ENCODE results near the gene GSTCD. TPM values are rescaled to one million over a fixed set of nuclear protein-coding genes. Genes with fewer than 3 reads are reported as not detected.

Gene GSTCD
- total RNA-seq, 1 experiment from 2014 or later, result 22.5 TPM

DNA sequence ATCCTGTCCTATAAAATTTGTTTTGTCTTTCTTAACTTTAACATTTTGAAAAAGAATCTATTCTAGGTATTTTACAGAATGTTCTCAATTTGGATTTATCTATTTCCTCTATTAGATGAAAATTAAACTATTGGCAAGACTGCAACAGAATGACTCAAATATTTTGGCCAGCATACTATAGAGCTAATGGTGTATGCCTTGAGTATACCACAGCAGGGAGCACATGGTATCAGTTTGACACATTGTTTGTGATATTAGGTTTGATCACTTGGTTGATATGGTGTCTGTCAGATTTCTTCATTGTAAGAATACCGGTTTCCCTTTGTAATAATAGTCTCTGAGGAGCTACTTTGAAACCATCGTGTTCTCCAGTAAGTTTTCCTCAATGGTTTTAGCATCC lies 98.9 kb downstream of the GSTCD start:
- no peaks in the 10 kb centered on the region for H4K20me1 ChIP-seq (ENCODE audit: insufficient read depth)
- no TSS peak for BruUV-seq (replicated peaks)
- no peak overlapping the region for H3K9ac ChIP-seq (ENCODE audit: low read length)
- TF ChIP-seq EZH2phosphoT487 (IDR thresholded peaks at IDR 0.05; ENCODE audit: borderline replicate concordance), result no peak
- no peaks in the 10 kb centered on the region for H3K27me3 ChIP-seq (ENCODE audit: insufficient read depth, low read length)
- ATAC-seq, result no peak
- no peak for DNase-seq (ENCODE audit: low read depth, low spot score)
- no peaks in the 10 kb centered on the region for H3K36me3 ChIP-seq (ENCODE audit: control insufficient read depth in 1 of 2, insufficient read depth in 2 of 2, low read length in 2 of 2)
- no peaks in the 10 kb centered on the region for H3K9me2 ChIP-seq (ENCODE audit: insufficient read depth)
- H3K4me1 ChIP-seq (ENCODE audit: control insufficient read depth in 1 of 2, insufficient read depth in 2 of 2, low read length in 2 of 2), result no peaks in the 10 kb centered on the region
- H3K4me3 ChIP-seq (replicated peaks in 1 of 2; ENCODE audit: low read depth in 1 of 2, low read length in 2 of 2), result no peak overlapping the region
- intact Hi-C loops (cut with micrococcal nuclease), result no loop called here
- ChIA-PET CTCF (no interaction called here), RAD21 (ENCODE audit: low non-redundant PET in 1 of 2, low total read pairs in 2 of 2, uncharacterized antibody in 2 of 2, unreplicated experiment in 2 of 2) (no interaction called here), POLR2A (no interaction called here)
- H3K27ac ChIP-seq (ENCODE audit: low read depth, low read length), result no peak overlapping the region
- H3K4me2 ChIP-seq (ENCODE audit: low read length), result no peak overlapping the region
- H2AFZ ChIP-seq (ENCODE audit: low read depth, low read length, poor library complexity, severe bottlenecking), result no peak overlapping the region
- H3K79me2 ChIP-seq (ENCODE audit: insufficient read depth, low read length), result no peaks in the 10 kb centered on the region
- no peaks in the 10 kb centered on the region for H3K9me3 ChIP-seq (ENCODE audit: control insufficient read depth in 1 of 2, insufficient read depth in 1 of 2, low read depth in 1 of 2, low read length in 2 of 2)

DNA sequence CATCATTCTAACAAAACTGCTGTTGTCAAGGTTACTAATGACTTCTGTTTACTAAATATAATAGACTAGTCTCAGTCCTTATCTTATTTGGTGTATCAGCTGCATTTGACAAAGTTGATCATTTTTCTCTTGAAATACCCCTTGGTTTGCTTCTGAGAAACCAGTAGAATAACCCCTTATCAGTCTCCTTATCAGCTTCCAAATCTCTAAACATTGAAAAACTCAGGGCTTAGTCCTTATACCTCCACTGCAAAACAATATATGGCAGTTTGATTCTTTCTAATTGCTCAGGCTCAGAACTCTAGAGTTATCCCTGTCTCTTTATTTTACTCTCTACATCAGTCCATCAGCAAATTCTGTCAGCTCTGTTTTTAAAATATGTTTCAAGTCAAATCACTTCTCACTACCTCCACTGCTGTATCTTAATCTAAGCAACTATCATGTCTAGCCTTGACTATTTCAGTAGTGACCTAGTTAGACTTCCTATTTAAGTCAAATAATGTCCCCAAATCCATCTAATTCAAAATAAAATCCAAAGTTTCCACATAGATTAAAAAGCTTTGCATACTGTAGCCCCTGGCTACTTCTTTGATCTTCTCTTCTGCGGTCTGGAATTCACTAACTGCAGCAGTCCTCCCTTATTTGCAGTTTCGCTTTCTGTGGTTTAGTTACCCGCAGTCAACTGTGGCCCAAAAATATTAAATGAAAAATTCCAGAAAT lies 99.6 kb downstream of the GSTCD start:
- DNase-seq (ENCODE audit: low read depth, low spot score), result no peak
- POLR2A ChIA-PET, result interaction anchor here (0.8 kb wide), 1 partner anchor 93 kb away, joined by 3 read pairs; no protein-coding TSS in a partner anchor
- no peak for TF ChIP-seq EGR1 (IDR thresholded peaks at IDR 0.05; ENCODE audit: low read depth)
- no peak for TF ChIP-seq EZH2 (IDR thresholded peaks at IDR 0.05)
- TF ChIP-seq CBX3 (IDR thresholded peaks at IDR 0.05; ENCODE audit: low read depth), result no peak
- no peak for TF ChIP-seq JUND (IDR thresholded peaks at IDR 0.05)
- TF ChIP-seq ZFX (IDR thresholded peaks at IDR 0.05), result no peak
- TF ChIP-seq POLR2AphosphoS5 (IDR thresholded peaks at IDR 0.05; ENCODE audit: low read depth, low read length), result no peak
- no peak for TF ChIP-seq ZNF274 (IDR thresholded peaks at IDR 0.05; ENCODE audit: low read depth, low read length)
- TF ChIP-seq RAD21 (IDR thresholded peaks at IDR 0.05; ENCODE audit: low read depth), result no peak
- TF ChIP-seq, protein P1, sequence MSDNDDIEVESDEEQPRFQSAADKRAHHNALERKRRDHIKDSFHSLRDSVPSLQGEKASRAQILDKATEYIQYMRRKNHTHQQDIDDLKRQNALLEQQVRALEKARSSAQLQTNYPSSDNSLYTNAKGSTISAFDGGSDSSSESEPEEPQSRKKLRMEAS (IDR thresholded peaks at IDR 0.05), result no peak
- TF ChIP-seq, protein P2, sequence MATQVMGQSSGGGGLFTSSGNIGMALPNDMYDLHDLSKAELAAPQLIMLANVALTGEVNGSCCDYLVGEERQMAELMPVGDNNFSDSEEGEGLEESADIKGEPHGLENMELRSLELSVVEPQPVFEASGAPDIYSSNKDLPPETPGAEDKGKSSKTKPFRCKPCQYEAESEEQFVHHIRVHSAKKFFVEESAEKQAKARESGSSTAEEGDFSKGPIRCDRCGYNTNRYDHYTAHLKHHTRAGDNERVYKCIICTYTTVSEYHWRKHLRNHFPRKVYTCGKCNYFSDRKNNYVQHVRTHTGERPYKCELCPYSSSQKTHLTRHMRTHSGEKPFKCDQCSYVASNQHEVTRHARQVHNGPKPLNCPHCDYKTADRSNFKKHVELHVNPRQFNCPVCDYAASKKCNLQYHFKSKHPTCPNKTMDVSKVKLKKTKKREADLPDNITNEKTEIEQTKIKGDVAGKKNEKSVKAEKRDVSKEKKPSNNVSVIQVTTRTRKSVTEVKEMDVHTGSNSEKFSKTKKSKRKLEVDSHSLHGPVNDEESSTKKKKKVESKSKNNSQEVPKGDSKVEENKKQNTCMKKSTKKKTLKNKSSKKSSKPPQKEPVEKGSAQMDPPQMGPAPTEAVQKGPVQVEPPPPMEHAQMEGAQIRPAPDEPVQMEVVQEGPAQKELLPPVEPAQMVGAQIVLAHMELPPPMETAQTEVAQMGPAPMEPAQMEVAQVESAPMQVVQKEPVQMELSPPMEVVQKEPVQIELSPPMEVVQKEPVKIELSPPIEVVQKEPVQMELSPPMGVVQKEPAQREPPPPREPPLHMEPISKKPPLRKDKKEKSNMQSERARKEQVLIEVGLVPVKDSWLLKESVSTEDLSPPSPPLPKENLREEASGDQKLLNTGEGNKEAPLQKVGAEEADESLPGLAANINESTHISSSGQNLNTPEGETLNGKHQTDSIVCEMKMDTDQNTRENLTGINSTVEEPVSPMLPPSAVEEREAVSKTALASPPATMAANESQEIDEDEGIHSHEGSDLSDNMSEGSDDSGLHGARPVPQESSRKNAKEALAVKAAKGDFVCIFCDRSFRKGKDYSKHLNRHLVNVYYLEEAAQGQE (IDR thresholded peaks at IDR 0.05; ENCODE audit: low read depth), result no peak
- TF ChIP-seq POLR2A (IDR thresholded peaks at IDR 0.05; ENCODE audit: borderline replicate concordance, extremely low read depth, insufficient read depth, insufficient read length), result no peak
- no peak for TF ChIP-seq YY1 (IDR thresholded peaks at IDR 0.05; ENCODE audit: extremely low read depth, insufficient replicate concordance, low read depth, low read length)
- no peak for TF ChIP-seq CEBPB (IDR thresholded peaks at IDR 0.05; ENCODE audit: low read depth)
- no peak for TF ChIP-seq SRF (IDR thresholded peaks at IDR 0.05; ENCODE audit: low read depth)
- TF ChIP-seq, protein P3, sequence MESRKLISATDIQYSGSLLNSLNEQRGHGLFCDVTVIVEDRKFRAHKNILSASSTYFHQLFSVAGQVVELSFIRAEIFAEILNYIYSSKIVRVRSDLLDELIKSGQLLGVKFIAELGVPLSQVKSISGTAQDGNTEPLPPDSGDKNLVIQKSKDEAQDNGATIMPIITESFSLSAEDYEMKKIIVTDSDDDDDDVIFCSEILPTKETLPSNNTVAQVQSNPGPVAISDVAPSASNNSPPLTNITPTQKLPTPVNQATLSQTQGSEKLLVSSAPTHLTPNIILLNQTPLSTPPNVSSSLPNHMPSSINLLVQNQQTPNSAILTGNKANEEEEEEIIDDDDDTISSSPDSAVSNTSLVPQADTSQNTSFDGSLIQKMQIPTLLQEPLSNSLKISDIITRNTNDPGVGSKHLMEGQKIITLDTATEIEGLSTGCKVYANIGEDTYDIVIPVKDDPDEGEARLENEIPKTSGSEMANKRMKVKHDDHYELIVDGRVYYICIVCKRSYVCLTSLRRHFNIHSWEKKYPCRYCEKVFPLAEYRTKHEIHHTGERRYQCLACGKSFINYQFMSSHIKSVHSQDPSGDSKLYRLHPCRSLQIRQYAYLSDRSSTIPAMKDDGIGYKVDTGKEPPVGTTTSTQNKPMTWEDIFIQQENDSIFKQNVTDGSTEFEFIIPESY (IDR thresholded peaks at IDR 0.05; ENCODE audit: extremely low read depth, insufficient replicate concordance, low read length), result no peak
- TF ChIP-seq SIN3A (IDR thresholded peaks at IDR 0.05; ENCODE audit: low read depth), result no peak

More for the DNA sequence above, 99.6 kb downstream of the GSTCD start:
- H3K9me3 ChIP-seq (ENCODE audit: control insufficient read depth in 1 of 2, insufficient read depth in 1 of 2, low read depth in 1 of 2, low read length in 2 of 2), result no peaks in the 10 kb centered on the region
- no peaks in the 10 kb centered on the region for H3K9me2 ChIP-seq (ENCODE audit: insufficient read depth)
- no peaks in the 10 kb centered on the region for H3K27me3 ChIP-seq (ENCODE audit: insufficient read depth, low read length)
- no peaks in the 10 kb centered on the region for H3K79me2 ChIP-seq (ENCODE audit: insufficient read depth, low read length)
- H4K20me1 ChIP-seq (ENCODE audit: insufficient read depth), result no peaks in the 10 kb centered on the region
- H3K4me3 ChIP-seq (replicated peaks in 1 of 2; ENCODE audit: low read depth in 1 of 2, low read length in 2 of 2), result no peak overlapping the region
- ChIA-PET CTCF (no interaction called here), RAD21 (ENCODE audit: low non-redundant PET in 1 of 2, low total read pairs in 2 of 2, uncharacterized antibody in 2 of 2, unreplicated experiment in 2 of 2) (no interaction called here)
- no peak for ATAC-seq
- H3K4me1 ChIP-seq (ENCODE audit: control insufficient read depth in 1 of 2, insufficient read depth in 2 of 2, low read length in 2 of 2), result no peaks in the 10 kb centered on the region
- H3K9ac ChIP-seq (ENCODE audit: low read length), result no peak overlapping the region
- no peaks in the 10 kb centered on the region for H3K36me3 ChIP-seq (ENCODE audit: control insufficient read depth in 1 of 2, insufficient read depth in 2 of 2, low read length in 2 of 2)
- no peak overlapping the region for H3K27ac ChIP-seq (ENCODE audit: low read depth, low read length)
- no TSS peak for BruUV-seq (replicated peaks)
- H3K4me2 ChIP-seq (ENCODE audit: low read length), result no peak overlapping the region
- no peak overlapping the region for H2AFZ ChIP-seq (ENCODE audit: low read depth, low read length, poor library complexity, severe bottlenecking)
- intact Hi-C loops (cut with micrococcal nuclease), result no loop called here

Data from HCT116 (cell line).